Spleen (tissue), 11 donors: ENCODE data around the gene ZC2HC1C. TPM values are rescaled to one million over a fixed set of nuclear protein-coding genes. Genes with fewer than 3 reads are reported as not detected.

ENCODE experiments used
- DNase-seq: peaks from one replicate; pipeline ENCODE4 v3.0.0-alpha.2; 2020
- H3K27ac ChIP-seq, 8 donors: fragments of 200-600 bp; sonication (generic) in 7 of 8; 1 replicate in 4 of 8; 2 replicates in 4 of 8; pipeline versions ENCODE4 v1.5.0 to v1.8.0; 2016 to 2021; ENCODE audit warnings: inconsistent platforms in 4 of 8, mild to moderate bottlenecking in 4 of 8, moderate library complexity in 1 of 8
- H3K27me3 ChIP-seq, 7 donors: fragments of 200-600 bp; sonication (generic) in 6 of 7; replicated peaks in 1 of 7; 1 replicate in 4 of 7; 2 replicates in 3 of 7; pipeline versions ENCODE4 v1.5.0 to v1.8.0; 2016 to 2021; ENCODE audit warnings: inconsistent platforms in 3 of 7, mild to moderate bottlenecking in 1 of 7
- H3K36me3 ChIP-seq, 6 donors: fragments of 200-600 bp; sonication (generic) in 5 of 6; 1 replicate in 4 of 6; 2 replicates in 2 of 6; pipeline versions ENCODE4 v1.5.0 to v1.8.0; 2016 to 2021; ENCODE audit warnings: inconsistent platforms in 2 of 6
- H3K4me1 ChIP-seq, 6 donors: fragments of 200-600 bp; sonication (generic) in 5 of 6; 1 replicate in 3 of 6; 2 replicates in 3 of 6; pipeline versions ENCODE4 v1.5.0 to v1.8.0; 2016 to 2021; ENCODE audit warnings: inconsistent platforms in 3 of 6
- H3K4me3 ChIP-seq, 8 donors: fragments of 200-600 bp; sonication (generic) in 7 of 8; 1 replicate in 4 of 8; 2 replicates in 4 of 8; pipeline versions ENCODE4 v1.5.0 to v1.8.0; 2016 to 2021; ENCODE audit warnings: inconsistent platforms in 4 of 8, mild to moderate bottlenecking in 4 of 8, moderate library complexity in 2 of 8
- H3K9me3 ChIP-seq, 8 donors: fragments of 200-600 bp; sonication (generic) in 7 of 8; 1 replicate in 4 of 8; 2 replicates in 4 of 8; pipeline versions ENCODE4 v1.5.0 to v1.8.0; 2016 to 2021; ENCODE audit warnings: inconsistent platforms in 4 of 8
- POLR2A ChIP-seq, 3 donors: fragments of 450-650 bp; IDR thresholded peaks; one replicate each; pipeline ENCODE4 v1.5.1; 2017; ENCODE audit warnings: antibody characterized with exemption in 3 of 3, mild to moderate bottlenecking in 1 of 3
- POLR2AphosphoS5 ChIP-seq, 3 donors: sonication (generic); formaldehyde crosslinking; IDR thresholded peaks; one replicate each; pipeline ENCODE4 v1.5.1; 2017; ENCODE audit warnings: antibody characterized with exemption in 3 of 3
- WGBS, 5 donors: extraction: QIAGEN DNeasy Blood & Tissue Kit in 3 of 5; methylation state at CpG; one replicate each; pipeline versions ENCODE4 v1.1.5 to v1.1.7; 2013 to 2018; 5-methylcytosine and 5-hydroxymethylcytosine counted together
- intact Hi-C: fragments of 100-400 bp; cut with DNase I; formaldehyde crosslinking; loops from one replicate; pipeline ENCODE4 v1.15.0; 2023; ENCODE audit warnings: low total_unique reads
- polyA plus RNA-seq, 3 donors: library from polyadenylated mRNA; stranded (reverse); fragments of 200-250 nt; gene quantifications; one replicate each; pipeline ENCODE4 v1.2.1, GENCODE V29; 2013
- total RNA-seq, 7 donors: library from RNA; depleted of rRNA in 3 of 7; stranded (reverse); fragments of >200 nt in 3 of 7; fragmentation: NEBNext Ultra II Directional in 4 of 7; extraction: Animal tissue kit (Norgen Biotek cat#: 25700) in 4 of 7; gene quantifications; one replicate each; pipeline versions ENCODE4 v1.1.0 to v1.2.1, GENCODE V29; 2016 to 2021
- TF ChIP-seq, protein P1 (sequence below), 11 experiments: fragments of 200-600 bp in 7 of 11; fragments of 450-650 bp in 4 of 11; sonication (generic) in 4 of 11; IDR thresholded peaks in 8 of 11; conservative IDR thresholded peaks in 3 of 11; 1 replicate in 7 of 11; 2 replicates in 4 of 11; pipeline versions ENCODE4 v1.4.0 to v1.8.0; 2016 to 2021; ENCODE audit warnings: antibody characterized with exemption in 11 of 11, inconsistent platforms in 4 of 11, mild to moderate bottlenecking in 1 of 11
- donor health status: healthy with polysubstance abuse.
- donor health status: DM: no; HTN: no; CAD: no; lungs with moderate emphysema.
- donor health status: DM: no; HTN: no; CAD: no.
- donor health status: Bipolar disorder and iron deficiency.
- donor health status: healthy.
- donor health status: DM: no; HTN: no; CAD: no.
- donor health status: DM: yes; HTN: yes; CAD: no.

The ZC2HC1C gene
- total and polyA plus RNA-seq, 10 donors = 0.89 to 2.8 (median 1.2) TPM

- DNase-seq = no peak
- intact Hi-C loops = no loop called here
- H3K9me3 ChIP-seq = no peaks in the 10 kb centered on the region
- no peaks in the 10 kb centered on the region for H3K27me3 ChIP-seq
- no peak overlapping the region for H3K4me3 ChIP-seq
- H3K36me3 ChIP-seq = peaks cover 7 to 100% (median 86%) of the 10 kb centered on the region in 6 donors
- no peak overlapping the region for H3K27ac ChIP-seq
- TF ChIP-seq POLR2AphosphoS5 (IDR thresholded peaks at IDR 0.05) (no peak), POLR2A (IDR thresholded peaks at IDR 0.05) (no peak)
- TF ChIP-seq, protein P1, sequence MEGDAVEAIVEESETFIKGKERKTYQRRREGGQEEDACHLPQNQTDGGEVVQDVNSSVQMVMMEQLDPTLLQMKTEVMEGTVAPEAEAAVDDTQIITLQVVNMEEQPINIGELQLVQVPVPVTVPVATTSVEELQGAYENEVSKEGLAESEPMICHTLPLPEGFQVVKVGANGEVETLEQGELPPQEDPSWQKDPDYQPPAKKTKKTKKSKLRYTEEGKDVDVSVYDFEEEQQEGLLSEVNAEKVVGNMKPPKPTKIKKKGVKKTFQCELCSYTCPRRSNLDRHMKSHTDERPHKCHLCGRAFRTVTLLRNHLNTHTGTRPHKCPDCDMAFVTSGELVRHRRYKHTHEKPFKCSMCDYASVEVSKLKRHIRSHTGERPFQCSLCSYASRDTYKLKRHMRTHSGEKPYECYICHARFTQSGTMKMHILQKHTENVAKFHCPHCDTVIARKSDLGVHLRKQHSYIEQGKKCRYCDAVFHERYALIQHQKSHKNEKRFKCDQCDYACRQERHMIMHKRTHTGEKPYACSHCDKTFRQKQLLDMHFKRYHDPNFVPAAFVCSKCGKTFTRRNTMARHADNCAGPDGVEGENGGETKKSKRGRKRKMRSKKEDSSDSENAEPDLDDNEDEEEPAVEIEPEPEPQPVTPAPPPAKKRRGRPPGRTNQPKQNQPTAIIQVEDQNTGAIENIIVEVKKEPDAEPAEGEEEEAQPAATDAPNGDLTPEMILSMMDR (IDR thresholded peaks at IDR 0.05 in 8 of 11, conservative IDR thresholded peaks at IDR 0.05 in 3 of 11) = no peak
- peaks cover 0 to 5% (median 0%) of the 10 kb centered on the region in 6 donors for H3K4me1 ChIP-seq
These were observed 28.8 kb downstream of the ZC2HC1C start for GRCh38 chr14:75098212-75098611.

- 68 to 80% (median 72%) methylated on average over 1 of the region's 1 CpG for WGBS, 5 donors
- H3K4me1 ChIP-seq = peaks cover 0 to 5% (median 0%) of the 10 kb centered on the region in 6 donors
- DNase-seq = no peak
- TF ChIP-seq, protein P1 (IDR thresholded peaks at IDR 0.05 in 8 of 11, conservative IDR thresholded peaks at IDR 0.05 in 3 of 11) = no peak
- TF ChIP-seq POLR2AphosphoS5 (IDR thresholded peaks at IDR 0.05) = no peak
- TF ChIP-seq POLR2A (IDR thresholded peaks at IDR 0.05) = no peak
- H3K27ac ChIP-seq = no peak overlapping the region
- H3K4me3 ChIP-seq = no peak overlapping the region
- no peaks in the 10 kb centered on the region for H3K9me3 ChIP-seq
- H3K36me3 ChIP-seq = peaks cover 7 to 100% (median 85%) of the 10 kb centered on the region in 6 donors
- intact Hi-C loops = no loop called here
- no peaks in the 10 kb centered on the region for H3K27me3 ChIP-seq
These were observed 29.2 kb downstream of the ZC2HC1C start for GRCh38 chr14:75098682-75099081.

GRCh38 chr14:75101491-75101890, 32.0 kb downstream of the ZC2HC1C start:
- H3K4me1 ChIP-seq = no peaks in the 10 kb centered on the region
- intact Hi-C loops = no loop called here
- no peaks in the 10 kb centered on the region for H3K9me3 ChIP-seq
- H3K36me3 ChIP-seq = peaks cover 4 to 100% (median 86%) of the 10 kb centered on the region in 6 donors
- no peak for TF ChIP-seq POLR2AphosphoS5 (IDR thresholded peaks at IDR 0.05)
- TF ChIP-seq, protein P1 (IDR thresholded peaks at IDR 0.05 in 8 of 11, conservative IDR thresholded peaks at IDR 0.05 in 3 of 11) = no peak
- TF ChIP-seq POLR2A (IDR thresholded peaks at IDR 0.05) = no peak
- H3K27ac ChIP-seq = no peak overlapping the region
- no peak overlapping the region for H3K4me3 ChIP-seq
- DNase-seq = no peak
- WGBS, 5 donors = 87 to 97% (median 94%) methylated on average over 4 of the region's 4 CpGs
- H3K27me3 ChIP-seq = no peaks in the 10 kb centered on the region

GRCh38 chr14:75107186-75107585, 37.7 kb downstream of the ZC2HC1C start:
- H3K36me3 ChIP-seq = peaks cover 6 to 100% (median 91%) of the 10 kb centered on the region in 6 donors
- H3K4me1 ChIP-seq = no peaks in the 10 kb centered on the region
- H3K4me3 ChIP-seq = no peak overlapping the region
- WGBS, 5 donors = 63 to 81% (median 66%) methylated on average over 3 of the region's 3 CpGs
- no peak for DNase-seq
- intact Hi-C loops = no loop called here
- no peaks in the 10 kb centered on the region for H3K27me3 ChIP-seq
- H3K9me3 ChIP-seq = no peaks in the 10 kb centered on the region
- TF ChIP-seq POLR2A (IDR thresholded peaks at IDR 0.05) (no peak), POLR2AphosphoS5 (IDR thresholded peaks at IDR 0.05) (no peak)
- TF ChIP-seq, protein P1 (IDR thresholded peaks at IDR 0.05 in 8 of 11, conservative IDR thresholded peaks at IDR 0.05 in 3 of 11) = no peak
- H3K27ac ChIP-seq = no peak overlapping the region
